Ovary (tissue), 9 donors: ENCODE measurements around the gene TPSG1. TPM values are rescaled to one million over a fixed set of nuclear protein-coding genes. Genes with fewer than 3 reads are reported as not detected.

Experiments used
- DNase-seq, 5 donors: peaks; one replicate each; pipeline ENCODE4 v3.0.0-alpha.2; 2019 to 2020
- H3K27ac ChIP-seq, 2 donors: fragments of 200-600 bp; one replicate each; pipeline versions ENCODE4 v1.5.1 to v1.8.0; 2019 to 2022
- H3K27me3 ChIP-seq: fragments of 200-600 bp; one replicate; pipeline ENCODE4 v1.8.0; 2022
- H3K36me3 ChIP-seq: fragments of 200-600 bp; sonication (generic); one replicate; pipeline ENCODE4 v1.5.1; 2019
- H3K4me1 ChIP-seq: one replicate; pipeline ENCODE4 v1.8.1; 2013; ENCODE audit warnings: mild to moderate bottlenecking, moderate library complexity; ENCODE audit not compliant: insufficient read depth
- H3K4me3 ChIP-seq: fragments of 200-600 bp; sonication (generic); one replicate; pipeline ENCODE4 v1.5.1; 2017
- H3K9me3 ChIP-seq, 2 donors: fragments of 200-600 bp in 1 of 2; sonication (generic) in 1 of 2; one replicate each; pipeline versions ENCODE4 v1.5.1 to v1.8.1; 2013 to 2019; ENCODE audit warnings: mild to moderate bottlenecking in 1 of 2, moderate library complexity in 1 of 2
- CTCF ChIP-seq, 3 donors: fragments of 450-650 bp in 2 of 3; fragments of 200-600 bp in 1 of 3; IDR thresholded peaks; one replicate each; pipeline versions ENCODE4 v1.5.1 to v1.8.0; 2016 to 2022; ENCODE audit warnings: antibody characterized with exemption in 3 of 3, mild to moderate bottlenecking in 1 of 3
- EP300 ChIP-seq: sonication (generic); formaldehyde crosslinking; IDR thresholded peaks from one replicate; pipeline ENCODE4 v1.6.1; 2017; ENCODE audit warnings: antibody characterized with exemption
- POLR2A ChIP-seq: fragments of 450-650 bp; IDR thresholded peaks from one replicate; pipeline ENCODE4 v1.6.1; 2017; ENCODE audit warnings: antibody characterized with exemption, mild to moderate bottlenecking, moderate library complexity
- WGBS, 3 donors: extraction: QIAGEN DNeasy Blood & Tissue Kit in 1 of 3; methylation state at CpG; one replicate each; pipeline versions ENCODE4 v1.1.5 to v1.1.7; 2013 to 2017; 5-methylcytosine and 5-hydroxymethylcytosine counted together
- intact Hi-C, 4 donors: fragments of 100-400 bp; cut with DNase I; formaldehyde crosslinking; loops; one replicate each; pipeline versions ENCODE4 v1.11.0 to v1.15.1; 2022 to 2023
- polyA plus RNA-seq, 2 donors: library from polyadenylated mRNA; stranded (reverse); fragments of 200-250 nt in 1 of 2; fragments of 350-450 nt in 1 of 2; fragmentation: Illumina TruSeq in 1 of 2; extraction: RNeasy Lipid Tissue Mini Kit (QIAGEN cat#74804) in 1 of 2; gene quantifications; one replicate each; pipeline ENCODE4 v1.2.3, GENCODE V29; 2013 to 2014
- total RNA-seq, 7 donors: library from RNA; depleted of rRNA in 2 of 7; stranded (reverse); fragments of >200 nt in 2 of 7; fragmentation: NEBNext Ultra II Directional in 3 of 7; extraction: Animal tissue kit (Norgen Biotek cat#: 25700) in 3 of 7; gene quantifications; one replicate each; pipeline versions ENCODE4 v1.1.0 to v1.2.4, GENCODE V29; 2016 to 2023
- donor health status: DM: no; HTN: no; CAD: no; lungs with moderate emphysema.
- donor health status: DM: no; HTN: no; CAD: no.
- donor health status: Bipolar disorder and iron deficiency.
- donor health status: DM: yes; HTN: yes; CAD: no.
- donor health status: DM: no; HTN: no; CAD: no.
- donor health status: DM: yes; HTN: yes; CAD: no.

TPSG1 gene
- total and polyA plus RNA-seq, 9 donors = 0.08 to 1.3 (median 0.22) TPM; not detected in 6

- Histone ChIP-seq H3K36me3 (no peaks in the 10 kb centered on the region), H3K27ac (no peak overlapping the region), H3K9me3 (no peaks in the 10 kb centered on the region), H3K4me1 (no peaks in the 10 kb centered on the region), H3K27me3 (no peaks in the 10 kb centered on the region), H3K4me3 (no peak overlapping the region)
- DNase-seq = no peak
- TF ChIP-seq EP300 (no peak), CTCF (IDR thresholded peaks at IDR 0.05) (no peak), POLR2A (no peak)
- intact Hi-C loops = no loop called here
- WGBS, 3 donors = 45 to 61% (median 55%) methylated on average over 9 to 15 of the region's 15 CpGs
Measured at GRCh38 chr16:1263591-1264344, 38.7 kb upstream of the TPSG1 start.

GRCh38 chr16:1262846-1263221, 37.8 kb upstream of the TPSG1 start:
- Histone ChIP-seq H3K36me3 (no peaks in the 10 kb centered on the region), H3K4me3 (no peak overlapping the region), H3K4me1 (no peaks in the 10 kb centered on the region), H3K27ac (no peak overlapping the region), H3K27me3 (no peaks in the 10 kb centered on the region), H3K9me3 (no peaks in the 10 kb centered on the region)
- intact Hi-C loops = no loop called here
- DNase-seq = no peak
- TF ChIP-seq POLR2A (no peak), CTCF (IDR thresholded peaks at IDR 0.05) (no peak), EP300 (no peak)
- WGBS, 3 donors = 72 to 84% (median 79%) methylated on average over 5 to 9 of the region's 9 CpGs

GRCh38 chr16:1262210-1262845, 37.3 kb upstream of the TPSG1 start:
- H3K27ac ChIP-seq = no peak overlapping the region
- intact Hi-C loops = no loop called here

More at GRCh38 chr16:1262210-1262845, 37.3 kb upstream of the TPSG1 start:
- no peaks in the 10 kb centered on the region for H3K4me1 ChIP-seq
- H3K4me3 ChIP-seq = no peak overlapping the region
- H3K27me3 ChIP-seq = no peaks in the 10 kb centered on the region
- no peak for DNase-seq
- TF ChIP-seq CTCF (IDR thresholded peaks at IDR 0.05) = no peak
- no peak for TF ChIP-seq POLR2A
- no peak for TF ChIP-seq EP300
- WGBS, 3 donors = 68 to 75% (median 72%) methylated on average over 32 of the region's 32 CpGs
- no peaks in the 10 kb centered on the region for H3K9me3 ChIP-seq
- H3K36me3 ChIP-seq = no peaks in the 10 kb centered on the region
